Measurements from ENCODE around the gene FOXL2.

FOXL2 gene

DNA sequence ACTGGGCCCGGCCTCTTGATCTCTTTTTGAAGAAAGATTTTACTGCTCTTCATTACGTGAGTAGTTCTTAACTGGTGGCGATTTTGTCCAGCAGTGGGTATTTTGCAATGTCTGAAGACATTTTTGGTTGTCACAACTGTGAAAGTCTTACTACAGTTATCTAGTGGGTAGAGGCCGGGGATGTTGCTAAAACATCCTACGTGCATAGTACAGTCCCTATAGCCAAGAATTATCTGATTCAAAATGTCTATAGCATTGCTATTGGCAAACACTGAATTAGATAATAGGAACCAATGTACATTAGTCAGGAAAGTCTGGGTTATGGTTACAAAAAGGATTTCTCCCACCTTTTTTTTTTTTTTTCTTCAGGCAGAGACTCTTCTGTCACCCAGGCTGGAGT, 38.1 kb downstream of the FOXL2 start:
- Histone ChIP-seq H3K36me3 (ENCODE audit: insufficient read depth, low read length) (no peaks in the 10 kb centered on the region), H3K9me3 (ENCODE audit: insufficient read depth, low read depth, low read length) (no peaks in the 10 kb centered on the region), H3K4me1 (ENCODE audit: insufficient read depth, low read length, poor library complexity, severe bottlenecking) (no peaks in the 10 kb centered on the region), H3K79me2 (ENCODE audit: insufficient read depth, low read length) (no peaks in the 10 kb centered on the region), H3K9me2 (replicated peaks; ENCODE audit: low read depth, low read length) (no peaks in the 10 kb centered on the region), H3K9ac (ENCODE audit: low read depth, low read length, poor library complexity, severe bottlenecking) (no peak overlapping the region), H3K4me2 (ENCODE audit: low read depth, low read length, poor library complexity, severe bottlenecking) (no peak overlapping the region), H3K4me3 (ENCODE audit: low read length, poor library complexity, severe bottlenecking) (no peak overlapping the region), H3K27me3 (ENCODE audit: insufficient read depth, low read length, poor library complexity, severe bottlenecking) (no peaks in the 10 kb centered on the region), H2AFZ (ENCODE audit: low read length) (no peak overlapping the region), H3F3A (ENCODE audit: low read depth) (no peaks in the 10 kb centered on the region), H4K20me1 (ENCODE audit: insufficient read depth, low read length, poor library complexity, severe bottlenecking) (no peaks in the 10 kb centered on the region)
- TF ChIP-seq EZH2phosphoT487 (IDR thresholded peaks at IDR 0.05; ENCODE audit: borderline replicate concordance) = no peak
- TF ChIP-seq, protein P1, sequence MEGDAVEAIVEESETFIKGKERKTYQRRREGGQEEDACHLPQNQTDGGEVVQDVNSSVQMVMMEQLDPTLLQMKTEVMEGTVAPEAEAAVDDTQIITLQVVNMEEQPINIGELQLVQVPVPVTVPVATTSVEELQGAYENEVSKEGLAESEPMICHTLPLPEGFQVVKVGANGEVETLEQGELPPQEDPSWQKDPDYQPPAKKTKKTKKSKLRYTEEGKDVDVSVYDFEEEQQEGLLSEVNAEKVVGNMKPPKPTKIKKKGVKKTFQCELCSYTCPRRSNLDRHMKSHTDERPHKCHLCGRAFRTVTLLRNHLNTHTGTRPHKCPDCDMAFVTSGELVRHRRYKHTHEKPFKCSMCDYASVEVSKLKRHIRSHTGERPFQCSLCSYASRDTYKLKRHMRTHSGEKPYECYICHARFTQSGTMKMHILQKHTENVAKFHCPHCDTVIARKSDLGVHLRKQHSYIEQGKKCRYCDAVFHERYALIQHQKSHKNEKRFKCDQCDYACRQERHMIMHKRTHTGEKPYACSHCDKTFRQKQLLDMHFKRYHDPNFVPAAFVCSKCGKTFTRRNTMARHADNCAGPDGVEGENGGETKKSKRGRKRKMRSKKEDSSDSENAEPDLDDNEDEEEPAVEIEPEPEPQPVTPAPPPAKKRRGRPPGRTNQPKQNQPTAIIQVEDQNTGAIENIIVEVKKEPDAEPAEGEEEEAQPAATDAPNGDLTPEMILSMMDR (conservative IDR thresholded peaks at IDR 0.05; ENCODE audit: low read length) = no peak

DNA sequence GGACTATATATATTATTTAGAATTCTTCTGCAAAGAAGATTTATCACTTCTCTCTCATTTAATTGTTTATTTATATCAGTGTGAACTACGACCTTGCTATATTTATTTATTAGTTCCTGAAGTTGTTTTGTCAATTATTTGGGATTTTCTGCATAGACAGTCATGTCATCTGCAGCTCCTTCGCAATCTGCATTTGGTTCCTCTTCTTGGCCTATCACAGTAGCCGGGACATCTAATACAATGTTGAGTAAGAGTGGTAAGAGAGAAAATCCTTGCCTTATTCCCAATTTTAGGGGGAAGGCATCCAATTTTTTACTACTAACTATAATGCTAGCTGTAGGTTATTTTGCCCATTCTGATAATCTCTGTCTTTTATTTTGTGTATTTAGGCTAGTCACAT, 39.4 kb downstream of the FOXL2 start:
- Histone ChIP-seq H3K27me3 (ENCODE audit: insufficient read depth, low read length, poor library complexity, severe bottlenecking) (no peaks in the 10 kb centered on the region), H3K4me3 (ENCODE audit: low read length, poor library complexity, severe bottlenecking) (no peak overlapping the region), H3F3A (ENCODE audit: low read depth) (no peaks in the 10 kb centered on the region), H3K4me1 (ENCODE audit: insufficient read depth, low read length, poor library complexity, severe bottlenecking) (no peaks in the 10 kb centered on the region), H4K20me1 (ENCODE audit: insufficient read depth, low read length, poor library complexity, severe bottlenecking) (no peaks in the 10 kb centered on the region), H2AFZ (ENCODE audit: low read length) (no peak overlapping the region), H3K4me2 (ENCODE audit: low read depth, low read length, poor library complexity, severe bottlenecking) (no peak overlapping the region), H3K9me2 (replicated peaks; ENCODE audit: low read depth, low read length) (no peaks in the 10 kb centered on the region), H3K79me2 (ENCODE audit: insufficient read depth, low read length) (no peaks in the 10 kb centered on the region), H3K36me3 (ENCODE audit: insufficient read depth, low read length) (no peaks in the 10 kb centered on the region), H3K9ac (ENCODE audit: low read depth, low read length, poor library complexity, severe bottlenecking) (no peak overlapping the region), H3K9me3 (ENCODE audit: insufficient read depth, low read depth, low read length) (no peaks in the 10 kb centered on the region)
- TF ChIP-seq, protein P1 (conservative IDR thresholded peaks at IDR 0.05; ENCODE audit: low read length) = no peak
- TF ChIP-seq EZH2phosphoT487 (IDR thresholded peaks at IDR 0.05; ENCODE audit: borderline replicate concordance) = no peak

DNA sequence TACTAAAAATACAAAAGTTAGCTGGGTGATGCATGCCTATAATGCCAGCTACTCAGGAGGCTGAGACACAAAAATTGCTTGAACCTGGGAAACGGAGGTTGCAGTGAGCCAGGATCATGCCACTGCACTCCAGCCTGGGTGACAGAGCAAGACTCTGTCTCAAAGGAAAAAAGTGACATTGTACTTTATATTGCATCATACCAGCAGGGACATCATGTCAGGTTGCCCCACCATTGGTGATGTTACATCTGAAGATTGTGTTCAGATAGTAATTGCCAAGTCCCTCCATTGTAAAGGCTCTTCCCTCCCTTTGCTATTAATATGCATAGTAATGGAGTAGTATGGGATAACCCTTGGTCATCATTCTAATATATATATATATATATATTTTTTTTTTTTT, 44.8 kb downstream of the FOXL2 start:
- Histone ChIP-seq H3F3A (ENCODE audit: low read depth) (no peaks in the 10 kb centered on the region), H4K20me1 (ENCODE audit: insufficient read depth, low read length, poor library complexity, severe bottlenecking) (no peaks in the 10 kb centered on the region), H3K4me3 (ENCODE audit: low read length, poor library complexity, severe bottlenecking) (no peak overlapping the region), H3K9me3 (ENCODE audit: insufficient read depth, low read depth, low read length) (no peaks in the 10 kb centered on the region), H3K36me3 (ENCODE audit: insufficient read depth, low read length) (no peaks in the 10 kb centered on the region), H2AFZ (ENCODE audit: low read length) (no peak overlapping the region), H3K27me3 (ENCODE audit: insufficient read depth, low read length, poor library complexity, severe bottlenecking) (no peaks in the 10 kb centered on the region), H3K4me2 (ENCODE audit: low read depth, low read length, poor library complexity, severe bottlenecking) (no peak overlapping the region), H3K9me2 (replicated peaks; ENCODE audit: low read depth, low read length) (no peaks in the 10 kb centered on the region), H3K79me2 (ENCODE audit: insufficient read depth, low read length) (no peaks in the 10 kb centered on the region), H3K9ac (ENCODE audit: low read depth, low read length, poor library complexity, severe bottlenecking) (no peak overlapping the region), H3K4me1 (ENCODE audit: insufficient read depth, low read length, poor library complexity, severe bottlenecking) (no peaks in the 10 kb centered on the region)
- TF ChIP-seq, protein P1 (conservative IDR thresholded peaks at IDR 0.05; ENCODE audit: low read length) = no peak
